ENCODE results near the gene SLC39A8.

Gene SLC39A8

GRCh38 chr4:102272318-102272717, 73.0 kb downstream of the SLC39A8 start:
- Histone ChIP-seq H3K4me3 (ENCODE audit: low read length) (no peak overlapping the region), H3K79me2 (ENCODE audit: control insufficient read depth, low read length) (no peaks in the 10 kb centered on the region; the same call in none of the 2 replicates), H3K36me3 (ENCODE audit: control insufficient read depth, low read length) (peaks cover 11% of the 10 kb centered on the region), H3K4me1 (ENCODE audit: control insufficient read depth, low read length) (no peaks in the 10 kb centered on the region), H3K9me2 (replicated peaks; ENCODE audit: control insufficient read depth, low read length) (no peaks in the 10 kb centered on the region), H3K27me3 (ENCODE audit: control insufficient read depth, low read length) (no peaks in the 10 kb centered on the region), H3F3A (ENCODE audit: control insufficient read depth, insufficient read depth) (no peaks in the 10 kb centered on the region), H3K27ac (ENCODE audit: low read depth, low read length) (no peak overlapping the region), H3K4me2 (ENCODE audit: low read length) (no peak overlapping the region), H4K20me1 (ENCODE audit: control insufficient read depth, insufficient read depth, low read depth, low read length) (no peaks in the 10 kb centered on the region), H3K9me3 (ENCODE audit: control insufficient read depth, insufficient read depth, low read length) (no peaks in the 10 kb centered on the region)
- no peak for TF ChIP-seq CTCF (IDR thresholded peaks at IDR 0.05; ENCODE audit: low read depth, low read length, poor library complexity, severe bottlenecking)
- no peak for TF ChIP-seq EZH2phosphoT487 (IDR thresholded peaks at IDR 0.05; ENCODE audit: borderline replicate concordance, low read length)

GRCh38 chr4:102268355-102268754, 76.9 kb downstream of the SLC39A8 start:
- H3K4me1 ChIP-seq (ENCODE audit: control insufficient read depth, low read length): no peaks in the 10 kb centered on the region
- no peak overlapping the region for H3K4me2 ChIP-seq (ENCODE audit: low read length)
- H3K27me3 ChIP-seq (ENCODE audit: control insufficient read depth, low read length): no peaks in the 10 kb centered on the region
- H3K9me3 ChIP-seq (ENCODE audit: control insufficient read depth, insufficient read depth, low read length): no peaks in the 10 kb centered on the region
- no peaks in the 10 kb centered on the region for H3K9me2 ChIP-seq (replicated peaks; ENCODE audit: control insufficient read depth, low read length)
- H3K27ac ChIP-seq (ENCODE audit: low read depth, low read length): no peak overlapping the region
- no peak overlapping the region for H3K4me3 ChIP-seq (ENCODE audit: low read length)
- H4K20me1 ChIP-seq (ENCODE audit: control insufficient read depth, insufficient read depth, low read depth, low read length): no peaks in the 10 kb centered on the region
- no peaks in the 10 kb centered on the region; the same call in 1 of the 2 replicates for H3K79me2 ChIP-seq (ENCODE audit: control insufficient read depth, low read length)
- peaks cover 26% of the 10 kb centered on the region for H3K36me3 ChIP-seq (ENCODE audit: control insufficient read depth, low read length)
- TF ChIP-seq CTCF (IDR thresholded peaks at IDR 0.05; ENCODE audit: low read depth, low read length, poor library complexity, severe bottlenecking) (no peak), EZH2phosphoT487 (IDR thresholded peaks at IDR 0.05; ENCODE audit: borderline replicate concordance, low read length) (no peak)
- no peaks in the 10 kb centered on the region for H3F3A ChIP-seq (ENCODE audit: control insufficient read depth, insufficient read depth)

- no peaks in the 10 kb centered on the region for H3K4me1 ChIP-seq (ENCODE audit: control insufficient read depth, low read length)
- no peak overlapping the region for H3K4me2 ChIP-seq (ENCODE audit: low read length)
- no peaks in the 10 kb centered on the region for H3K79me2 ChIP-seq (ENCODE audit: control insufficient read depth, low read length)
- H3K9me2 ChIP-seq (replicated peaks; ENCODE audit: control insufficient read depth, low read length): no peaks in the 10 kb centered on the region
- no peaks in the 10 kb centered on the region for H3K9me3 ChIP-seq (ENCODE audit: control insufficient read depth, insufficient read depth, low read length)
- TF ChIP-seq EZH2phosphoT487 (IDR thresholded peaks at IDR 0.05; ENCODE audit: borderline replicate concordance, low read length): no peak
- peak; percentile 64 for TF ChIP-seq CTCF (IDR thresholded peaks at IDR 0.05; ENCODE audit: low read depth, low read length, poor library complexity, severe bottlenecking)
- H4K20me1 ChIP-seq (ENCODE audit: control insufficient read depth, insufficient read depth, low read depth, low read length): no peaks in the 10 kb centered on the region
- peaks cover 27% of the 10 kb centered on the region for H3K36me3 ChIP-seq (ENCODE audit: control insufficient read depth, low read length)
- H3K27me3 ChIP-seq (ENCODE audit: control insufficient read depth, low read length): no peaks in the 10 kb centered on the region
- H3K27ac ChIP-seq (ENCODE audit: low read depth, low read length): no peak overlapping the region
- no peak overlapping the region for H3K4me3 ChIP-seq (ENCODE audit: low read length)
- no peaks in the 10 kb centered on the region for H3F3A ChIP-seq (ENCODE audit: control insufficient read depth, insufficient read depth)
Measured at GRCh38 chr4:102263024-102263787, 82.1 kb downstream of the SLC39A8 start.

All from DOHH2 (cell line).